HL-60 (cell line): ENCODE results near the gene PWWP2B.

Experiments
- DNase-seq, 2 experiments: peaks; one replicate each; pipeline ENCODE4 v3.0.0-alpha.2; 2010 to 2020; ENCODE audit warnings: low read depth in 1 of 2, low spot score in 1 of 2
- H3K27ac ChIP-seq: fragments of 250-450 bp; sonication (Bioruptor Pico); replicated peaks from 2 replicates; pipeline ENCODE4 v1.5.1; 2020; ENCODE audit warnings: mild to moderate bottlenecking, moderate library complexity
- H3K27me3 ChIP-seq: fragments of 250-450 bp; sonication (Bioruptor Pico); 2 replicates; pipeline ENCODE4 v1.5.1; 2021; ENCODE audit warnings: mild to moderate bottlenecking, moderate library complexity; ENCODE audit not compliant: insufficient read depth, poor library complexity, severe bottlenecking
- H3K4me3 ChIP-seq: replicated peaks from 2 replicates; pipeline ENCODE4 v1.5.1; 2011; ENCODE audit warnings: mild to moderate bottlenecking, control low read depth, low read length; ENCODE audit not compliant: insufficient read depth
- CTCF ChIP-seq: IDR thresholded peaks from one replicate; pipeline ENCODE4 v1.5.1; 2011; ENCODE audit warnings: low read length, control low read depth, inconsistent platforms; ENCODE audit not compliant: insufficient read depth
- GABPA ChIP-seq: IDR thresholded peaks from 2 replicates; pipeline ENCODE4 v1.6.1; 2012; ENCODE audit warnings: low read depth
- POLR2AphosphoS5 ChIP-seq: IDR thresholded peaks from 2 replicates; pipeline ENCODE4 v1.6.1; 2012; ENCODE audit warnings: low read depth
- REST ChIP-seq: IDR thresholded peaks from 2 replicates; pipeline ENCODE4 v1.6.1; 2012; ENCODE audit warnings: low read depth; ENCODE audit not compliant: insufficient replicate concordance
- SPI1 ChIP-seq: IDR thresholded peaks from 2 replicates; pipeline ENCODE4 v1.6.1; 2012; ENCODE audit warnings: low read depth, mild to moderate bottlenecking, borderline replicate concordance

PWWP2B gene

DNA sequence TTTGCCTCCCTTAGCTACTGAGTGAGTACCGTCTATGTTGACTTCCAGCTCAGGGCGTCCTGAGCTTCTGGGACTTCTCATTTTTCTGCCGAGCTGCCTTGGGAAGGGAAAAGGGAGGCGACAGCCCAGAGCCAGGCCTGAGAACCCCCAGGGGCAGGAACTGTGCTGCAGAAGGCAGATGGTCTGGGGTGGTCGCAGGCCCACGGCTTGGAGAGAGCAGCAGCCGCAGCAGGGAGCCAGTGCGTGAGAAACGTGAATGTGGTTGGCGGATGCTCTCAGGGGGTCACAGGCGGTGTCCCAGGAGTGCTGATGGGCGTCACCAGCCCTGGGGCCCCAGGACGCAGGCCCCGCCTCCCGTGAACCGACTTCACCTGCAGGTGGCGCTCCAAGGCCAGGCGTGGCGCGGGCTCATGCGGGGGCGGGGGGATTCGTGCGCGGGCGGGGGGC lies 9.2 kb upstream of the PWWP2B start:
- peak in 1 of 2 experiments; percentile 69 for DNase-seq
- Histone ChIP-seq H3K4me3 (no peak overlapping the region), H3K27me3 (no peaks in the 10 kb centered on the region), H3K27ac (peak overlapping the region; percentile 29)
- TF ChIP-seq POLR2AphosphoS5: no peak
- no peak for TF ChIP-seq SPI1
- peak; percentile 27 for TF ChIP-seq CTCF
- TF ChIP-seq GABPA: no peak
- no peak for TF ChIP-seq REST

DNA sequence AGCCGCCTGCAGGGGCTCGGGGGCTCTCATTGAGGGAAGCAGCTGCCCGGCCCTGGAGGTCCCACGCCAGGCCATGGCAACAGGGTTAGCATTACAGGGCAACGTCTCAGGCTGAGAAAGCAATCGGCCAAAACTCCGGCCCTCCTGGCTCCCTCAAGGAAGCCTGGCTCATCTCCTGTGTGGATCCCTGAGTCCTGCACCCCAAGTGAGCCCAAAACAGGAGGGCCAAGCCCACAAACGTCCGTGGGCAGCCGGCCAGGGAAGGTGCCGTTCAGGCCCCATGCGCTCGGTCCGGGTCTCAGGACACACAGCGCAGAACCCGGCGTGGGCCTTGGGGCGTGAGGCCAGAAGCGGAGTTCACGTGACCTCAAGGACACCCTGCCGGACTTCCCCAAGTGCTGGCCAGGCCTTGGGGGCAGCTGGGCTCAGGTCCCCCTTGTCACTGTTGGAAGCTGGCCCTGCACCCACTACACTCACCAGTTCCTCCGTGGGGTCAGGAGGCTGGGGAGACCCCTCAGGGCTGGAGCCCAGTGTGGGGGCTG lies 8.0 kb upstream of the PWWP2B start:
- Histone ChIP-seq H3K4me3 (no peak overlapping the region), H3K27ac (no peak overlapping the region), H3K27me3 (no peaks in the 10 kb centered on the region)
- DNase-seq: no peak
- TF ChIP-seq POLR2AphosphoS5: no peak
- TF ChIP-seq SPI1: no peak
- no peak for TF ChIP-seq CTCF
- no peak for TF ChIP-seq GABPA
- no peak for TF ChIP-seq REST

GRCh38 chr10:132389433-132390169 lies 7.4 kb upstream of the PWWP2B start:
- no peak for DNase-seq
- no peak overlapping the region for H3K27ac ChIP-seq
- H3K27me3 ChIP-seq: no peaks in the 10 kb centered on the region
- H3K4me3 ChIP-seq: no peak overlapping the region
- TF ChIP-seq CTCF: no peak
- TF ChIP-seq GABPA: no peak
